GM20000 (cell line): ENCODE data around the gene TRAPPC10.

Source experiments
- DNase-seq: peaks from one replicate; pipeline ENCODE4 v3.0.0; 2012; ENCODE audit warnings: low spot score
- CTCF ChIP-seq: IDR thresholded peaks from 2 replicates; pipeline ENCODE4 v1.5.1; 2012; ENCODE audit warnings: mild to moderate bottlenecking, control low read depth; ENCODE audit errors: extremely low read depth, missing control alignments

TRAPPC10 gene

GRCh38 chr21:44079446-44079845 is 67.3 kb downstream of the TRAPPC10 start:
- DNase-seq: no peak
- no peak for TF ChIP-seq CTCF

GRCh38 chr21:44079846-44080245 is 67.7 kb downstream of the TRAPPC10 start:
- DNase-seq: no peak
- TF ChIP-seq CTCF: no peak

GRCh38 chr21:44082648-44083440 is 70.7 kb downstream of the TRAPPC10 start:
- no peak for TF ChIP-seq CTCF
- no peak for DNase-seq

GRCh38 chr21:44083631-44084291 is 71.7 kb downstream of the TRAPPC10 start:
- no peak for TF ChIP-seq CTCF
- DNase-seq: no peak

- DNase-seq: no peak
- no peak for TF ChIP-seq CTCF
Measured at GRCh38 chr21:44084496-44085241, 72.6 kb downstream of the TRAPPC10 start.

- DNase-seq: no peak
- TF ChIP-seq CTCF: no peak
Measured at GRCh38 chr21:44085491-44086321, 73.6 kb downstream of the TRAPPC10 start.
